SK-N-SH (cell line): ENCODE results near the gene ST3GAL2.

Source experiments
- FOXM1 ChIP-seq: IDR thresholded peaks from 2 replicates; pipeline ENCODE4 v1.4.0; 2012; ENCODE audit warnings: low read depth, mild to moderate bottlenecking
- POLR2AphosphoS5 ChIP-seq: IDR thresholded peaks from 2 replicates; pipeline ENCODE4 v1.6.1; 2012; ENCODE audit warnings: low read depth, low read length
- REST ChIP-seq: IDR thresholded peaks from 2 replicates; pipeline ENCODE4 v1.6.1; 2012; ENCODE audit warnings: mild to moderate bottlenecking, low read depth, low read length, moderate library complexity
- TF ChIP-seq, protein P1 (sequence below): fragments of 200-600 bp; sonication (generic); IDR thresholded peaks from 2 replicates; pipeline ENCODE4 v1.6.1; 2017; ENCODE audit warnings: antibody characterized with exemption, mild to moderate bottlenecking, moderate library complexity

- TF ChIP-seq REST (no peak), FOXM1 (no peak), POLR2AphosphoS5 (no peak)
- TF ChIP-seq, protein P1, sequence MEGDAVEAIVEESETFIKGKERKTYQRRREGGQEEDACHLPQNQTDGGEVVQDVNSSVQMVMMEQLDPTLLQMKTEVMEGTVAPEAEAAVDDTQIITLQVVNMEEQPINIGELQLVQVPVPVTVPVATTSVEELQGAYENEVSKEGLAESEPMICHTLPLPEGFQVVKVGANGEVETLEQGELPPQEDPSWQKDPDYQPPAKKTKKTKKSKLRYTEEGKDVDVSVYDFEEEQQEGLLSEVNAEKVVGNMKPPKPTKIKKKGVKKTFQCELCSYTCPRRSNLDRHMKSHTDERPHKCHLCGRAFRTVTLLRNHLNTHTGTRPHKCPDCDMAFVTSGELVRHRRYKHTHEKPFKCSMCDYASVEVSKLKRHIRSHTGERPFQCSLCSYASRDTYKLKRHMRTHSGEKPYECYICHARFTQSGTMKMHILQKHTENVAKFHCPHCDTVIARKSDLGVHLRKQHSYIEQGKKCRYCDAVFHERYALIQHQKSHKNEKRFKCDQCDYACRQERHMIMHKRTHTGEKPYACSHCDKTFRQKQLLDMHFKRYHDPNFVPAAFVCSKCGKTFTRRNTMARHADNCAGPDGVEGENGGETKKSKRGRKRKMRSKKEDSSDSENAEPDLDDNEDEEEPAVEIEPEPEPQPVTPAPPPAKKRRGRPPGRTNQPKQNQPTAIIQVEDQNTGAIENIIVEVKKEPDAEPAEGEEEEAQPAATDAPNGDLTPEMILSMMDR: no peak
These were observed 15.0 kb upstream of the ST3GAL2 start for GRCh38 chr16:70453892-70454221.
